ENCODE results near the gene DNAJB9. TPM values are rescaled to one million over a fixed set of nuclear protein-coding genes. Genes with fewer than 3 reads are reported as not detected.

Gene DNAJB9
- total RNA-seq, 2 donors from 2014 or later, result 26.0 to 55.8 TPM

DNA sequence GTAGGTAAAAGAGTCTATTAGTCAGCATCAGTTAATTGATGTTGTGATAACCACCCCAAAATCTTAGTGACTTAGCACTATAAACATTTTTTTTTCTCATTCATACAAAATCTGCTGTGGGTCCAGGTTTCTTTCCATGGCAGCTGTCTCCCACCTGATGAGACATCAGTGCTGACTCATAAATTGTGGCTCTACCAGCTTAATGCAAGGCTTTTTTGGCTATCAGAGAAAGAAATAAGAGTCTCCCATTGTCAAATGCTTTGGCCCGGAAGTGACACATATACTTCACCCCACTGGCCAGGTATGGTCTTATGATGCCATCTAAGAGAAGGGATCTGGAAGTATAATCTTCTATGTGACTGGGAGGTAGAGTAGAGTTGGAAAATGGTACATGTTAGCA is 14.5 kb downstream of the DNAJB9 start:
- no peak for ATAC-seq
- Histone ChIP-seq H3K9me3 (peaks cover 0 to 12% (median 0%) of the 10 kb centered on the region in 3 donors), H3K36me3 (replicated peaks in 1 of 2; ENCODE audit: insufficient read depth in 1 of 2, low read depth in 2 of 2) (peaks cover 3 to 8% of the 10 kb centered on the region in 2 donors), H3K4me1 (peaks cover 4% of the 10 kb centered on the region), H3K4me3 (no peak overlapping the region), H3K27ac (no peak overlapping the region), H3K27me3 (no peaks in the 10 kb centered on the region)
- intact Hi-C loops (cut with DNase I), result no loop called here
- no peak for DNase-seq
- WGBS, 2 donors, result 80 to 83% methylated on average over 1 of the region's 1 CpG
- TF ChIP-seq CTCF (IDR thresholded peaks at IDR 0.05) (no peak), POLR2A (IDR thresholded peaks at IDR 0.05) (no peak)

DNA sequence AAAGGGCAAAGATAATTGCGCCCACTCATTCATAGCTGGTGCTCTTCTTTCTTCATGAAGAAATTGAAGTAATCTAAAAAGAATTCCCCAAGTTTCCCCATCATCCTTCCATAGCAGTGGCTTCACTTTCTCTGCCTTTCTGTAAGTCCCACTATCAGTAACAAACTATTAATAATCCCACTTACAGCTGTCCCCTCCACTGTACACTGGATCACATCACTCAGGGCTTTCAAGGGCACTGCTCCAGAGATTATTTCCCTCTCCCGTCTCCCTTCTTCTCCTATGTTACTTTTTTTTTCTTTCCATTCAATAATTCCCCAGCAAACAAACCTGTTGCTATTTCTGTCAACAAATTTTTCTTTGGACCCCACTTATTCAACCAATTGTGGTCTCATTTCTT is 16.2 kb downstream of the DNAJB9 start:
- Histone ChIP-seq H3K9me3 (no peaks in the 10 kb centered on the region), H3K27me3 (no peaks in the 10 kb centered on the region), H3K27ac (no peak overlapping the region), H3K36me3 (replicated peaks in 1 of 2; ENCODE audit: insufficient read depth in 1 of 2, low read depth in 2 of 2) (no peaks in the 10 kb centered on the region), H3K4me1 (peaks cover 4% of the 10 kb centered on the region), H3K4me3 (no peak overlapping the region)
- ATAC-seq (no peak), DNase-seq (no peak)
- no peak for TF ChIP-seq POLR2A (IDR thresholded peaks at IDR 0.05)
- no peak for TF ChIP-seq CTCF (IDR thresholded peaks at IDR 0.05)
- WGBS, 2 donors, result 59% methylated on average over 2 of the region's 2 CpGs
- intact Hi-C loops (cut with DNase I), result no loop called here

DNA sequence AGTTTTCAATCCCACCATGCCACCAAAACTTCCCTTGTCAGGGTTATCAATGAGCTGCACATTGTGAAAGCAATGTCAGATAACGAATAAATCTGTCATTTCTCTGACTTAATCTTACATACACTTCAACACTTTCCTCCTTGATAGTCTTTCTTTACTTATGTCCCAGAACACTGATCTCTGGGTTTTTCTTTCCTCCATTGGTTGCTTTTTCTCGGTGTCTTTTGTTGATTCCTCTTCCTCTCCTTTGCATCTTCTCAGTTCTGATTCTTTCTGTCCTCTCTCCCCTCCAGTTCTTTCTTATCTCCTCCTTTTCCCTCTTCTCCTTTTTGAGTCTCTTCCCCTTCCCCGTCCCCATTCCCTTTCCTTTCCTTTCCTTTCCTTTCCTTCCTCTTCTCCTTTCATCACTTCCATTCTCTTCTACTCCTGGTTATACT is 16.6 kb downstream of the DNAJB9 start:
- H3K4me3 ChIP-seq, result no peak overlapping the region
- DNase-seq (no peak), ATAC-seq (no peak)
- intact Hi-C loops (cut with DNase I), result no loop called here
- no peak overlapping the region for H3K27ac ChIP-seq
- H3K36me3 ChIP-seq (replicated peaks in 1 of 2; ENCODE audit: insufficient read depth in 1 of 2, low read depth in 2 of 2), result no peaks in the 10 kb centered on the region
- 36 to 55% methylated on average over 2 to 3 of the region's 3 CpGs for WGBS, 2 donors
- H3K9me3 ChIP-seq, result no peaks in the 10 kb centered on the region
- H3K27me3 ChIP-seq, result no peaks in the 10 kb centered on the region
- peaks cover 4% of the 10 kb centered on the region for H3K4me1 ChIP-seq
- TF ChIP-seq CTCF (IDR thresholded peaks at IDR 0.05) (no peak), POLR2A (IDR thresholded peaks at IDR 0.05) (no peak)

DNA sequence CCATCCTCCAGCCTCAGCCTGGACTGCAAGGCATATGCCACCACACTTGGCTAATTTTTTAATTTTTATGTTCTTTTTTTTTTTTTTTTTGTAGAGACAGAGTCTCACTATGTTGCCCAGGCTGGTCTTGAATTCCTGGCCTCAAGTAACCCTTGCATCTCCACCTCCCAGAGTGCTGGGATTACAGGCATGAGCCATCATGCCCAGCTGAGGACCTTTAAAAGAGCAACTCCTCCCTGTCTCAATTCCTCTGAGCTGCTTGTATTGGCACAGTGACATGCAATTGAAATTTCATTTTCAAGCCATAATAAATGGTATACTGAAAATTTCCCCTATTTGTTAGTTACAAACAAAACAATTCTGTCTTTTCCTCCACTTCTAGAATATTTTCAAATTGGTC is 19.5 kb downstream of the DNAJB9 start:
- Histone ChIP-seq H3K27me3 (no peaks in the 10 kb centered on the region), H3K4me3 (no peak overlapping the region), H3K4me1 (no peaks in the 10 kb centered on the region), H3K36me3 (replicated peaks in 1 of 2; ENCODE audit: insufficient read depth in 1 of 2, low read depth in 2 of 2) (no peaks in the 10 kb centered on the region), H3K9me3 (no peaks in the 10 kb centered on the region), H3K27ac (no peak overlapping the region)
- no peak for TF ChIP-seq CTCF (IDR thresholded peaks at IDR 0.05)
- TF ChIP-seq POLR2A (IDR thresholded peaks at IDR 0.05), result no peak
- ATAC-seq (no peak), DNase-seq (no peak)
- intact Hi-C loops (cut with DNase I), result no loop called here

- intact Hi-C loops (cut with DNase I), result no loop called here
Observed at GRCh38 chr7:108589874-108590273, 20.2 kb downstream of the DNAJB9 start.

More at GRCh38 chr7:108589874-108590273, 20.2 kb downstream of the DNAJB9 start:
- H3K4me1 ChIP-seq, result no peaks in the 10 kb centered on the region
- no peak overlapping the region for H3K27ac ChIP-seq
- TF ChIP-seq POLR2A (IDR thresholded peaks at IDR 0.05) (no peak), CTCF (IDR thresholded peaks at IDR 0.05) (no peak)
- no peak for DNase-seq
- H3K27me3 ChIP-seq, result no peaks in the 10 kb centered on the region
- WGBS, 2 donors, result 71 to 94% methylated on average over 1 of the region's 1 CpG
- H3K36me3 ChIP-seq (replicated peaks in 1 of 2; ENCODE audit: insufficient read depth in 1 of 2, low read depth in 2 of 2), result no peaks in the 10 kb centered on the region
- H3K4me3 ChIP-seq, result no peak overlapping the region
- no peaks in the 10 kb centered on the region for H3K9me3 ChIP-seq
- ATAC-seq, result no peak

All from body of pancreas (tissue), 4 donors.